GM12878 (cell line): Measurements from ENCODE around the gene FARS2.

Experiments
- CTCF ChIP-seq, 3 experiments: IDR thresholded peaks in 2 of 3; conservative IDR thresholded peaks in 1 of 3; 2 replicates each; pipeline ENCODE4 v1.5.1; 2011; ENCODE audit warnings: low read depth in 3 of 3, low read length in 3 of 3, mild to moderate bottlenecking in 3 of 3, control low read depth in 2 of 3, moderate library complexity in 2 of 3, inconsistent platforms in 1 of 3, mixed read lengths in 1 of 3; ENCODE audit not compliant: control insufficient read depth in 2 of 3, insufficient read depth in 1 of 3; ENCODE audit errors: extremely low read depth in 1 of 3
- FOXM1 ChIP-seq: IDR thresholded peaks from 2 replicates; pipeline ENCODE4 v1.6.1; 2012; ENCODE audit warnings: low read depth, mild to moderate bottlenecking, inconsistent platforms, low read length, moderate library complexity
- HDAC6 ChIP-seq: fragments of 200-600 bp; sonication (generic); IDR thresholded peaks from one replicate; pipeline ENCODE4 v1.8.0; 2017; ENCODE audit warnings: antibody characterized with exemption; ENCODE audit not compliant: unreplicated experiment
- KAT2A ChIP-seq: conservative IDR thresholded peaks from 2 replicates; pipeline ENCODE4 v1.6.1; 2011; ENCODE audit warnings: low read depth, low read length; ENCODE audit not compliant: control insufficient read depth
- MTA3 ChIP-seq: IDR thresholded peaks from 2 replicates; pipeline ENCODE4 v1.6.1; 2012; ENCODE audit warnings: low read length, inconsistent platforms, borderline replicate concordance
- NR2C2 ChIP-seq: IDR thresholded peaks from 2 replicates; pipeline ENCODE4 v1.6.1; 2011; ENCODE audit warnings: borderline replicate concordance, low read depth; ENCODE audit not compliant: control insufficient read depth, insufficient read length
- REST ChIP-seq: IDR thresholded peaks from 2 replicates; pipeline ENCODE4 v1.6.1; 2012; ENCODE audit warnings: mild to moderate bottlenecking, low read depth, low read length
- RFX5 ChIP-seq: IDR thresholded peaks from 2 replicates; pipeline ENCODE4 v1.6.1; 2011; ENCODE audit warnings: low read depth, low read length, improper control_type of control experiment
- ZBTB33 ChIP-seq: fragments of 450-650 bp; IDR thresholded peaks from 2 replicates; pipeline ENCODE4 v1.6.1; 2017; ENCODE audit warnings: mild to moderate bottlenecking

GRCh38 chr6:5501837-5502236 lies 240.5 kb downstream of the FARS2 start:
- TF ChIP-seq CTCF (IDR thresholded peaks at IDR 0.05 in 2 of 3, conservative IDR thresholded peaks at IDR 0.05 in 1 of 3; ENCODE audit: control insufficient read depth in 2 of 3, extremely low read depth in 1 of 3, insufficient read depth in 1 of 3, low read depth in 3 of 3, low read length in 3 of 3): no peak
- TF ChIP-seq KAT2A: no peak
- no peak for TF ChIP-seq ZBTB33
- TF ChIP-seq NR2C2: no peak
- TF ChIP-seq FOXM1: no peak
- TF ChIP-seq RFX5: no peak
- TF ChIP-seq REST: no peak
- TF ChIP-seq HDAC6: no peak
- TF ChIP-seq MTA3: no peak
